ENCODE data around the gene KRT72.

The KRT72 gene

DNA sequence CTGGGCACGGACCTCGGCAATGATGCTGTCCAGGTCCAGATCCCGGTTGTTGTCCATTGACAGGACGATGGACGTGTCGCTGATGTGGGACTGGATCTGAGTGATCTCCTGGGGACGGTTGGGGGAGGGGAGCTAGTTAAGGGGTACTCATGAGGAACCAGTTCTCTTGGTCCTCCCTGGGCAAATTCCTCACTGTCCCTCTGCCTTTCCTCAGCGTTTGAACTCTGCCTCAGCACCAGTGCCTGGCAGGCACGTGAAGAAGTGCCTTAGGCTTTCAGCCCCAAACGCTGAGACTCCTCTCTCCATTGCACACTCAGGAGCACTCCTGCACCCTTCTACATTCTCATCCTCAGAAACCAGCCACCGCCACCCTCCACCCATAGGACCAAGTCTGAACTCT is 9.7 kb downstream of the KRT72 start:
- Histone ChIP-seq H3K9me3 (ENCODE audit: control insufficient read depth, insufficient read depth, low read length) (no peaks in the 10 kb centered on the region), H3K27me3 (ENCODE audit: control insufficient read depth, low read length) (no peaks in the 10 kb centered on the region; the same call in 1 of the 2 replicates)
- TF ChIP-seq, protein P1, sequence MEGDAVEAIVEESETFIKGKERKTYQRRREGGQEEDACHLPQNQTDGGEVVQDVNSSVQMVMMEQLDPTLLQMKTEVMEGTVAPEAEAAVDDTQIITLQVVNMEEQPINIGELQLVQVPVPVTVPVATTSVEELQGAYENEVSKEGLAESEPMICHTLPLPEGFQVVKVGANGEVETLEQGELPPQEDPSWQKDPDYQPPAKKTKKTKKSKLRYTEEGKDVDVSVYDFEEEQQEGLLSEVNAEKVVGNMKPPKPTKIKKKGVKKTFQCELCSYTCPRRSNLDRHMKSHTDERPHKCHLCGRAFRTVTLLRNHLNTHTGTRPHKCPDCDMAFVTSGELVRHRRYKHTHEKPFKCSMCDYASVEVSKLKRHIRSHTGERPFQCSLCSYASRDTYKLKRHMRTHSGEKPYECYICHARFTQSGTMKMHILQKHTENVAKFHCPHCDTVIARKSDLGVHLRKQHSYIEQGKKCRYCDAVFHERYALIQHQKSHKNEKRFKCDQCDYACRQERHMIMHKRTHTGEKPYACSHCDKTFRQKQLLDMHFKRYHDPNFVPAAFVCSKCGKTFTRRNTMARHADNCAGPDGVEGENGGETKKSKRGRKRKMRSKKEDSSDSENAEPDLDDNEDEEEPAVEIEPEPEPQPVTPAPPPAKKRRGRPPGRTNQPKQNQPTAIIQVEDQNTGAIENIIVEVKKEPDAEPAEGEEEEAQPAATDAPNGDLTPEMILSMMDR (IDR thresholded peaks at IDR 0.05; ENCODE audit: low read depth, low read length, poor library complexity, severe bottlenecking), result no peak
- no peak for TF ChIP-seq EZH2phosphoT487 (IDR thresholded peaks at IDR 0.05; ENCODE audit: borderline replicate concordance, low read length)

DNA sequence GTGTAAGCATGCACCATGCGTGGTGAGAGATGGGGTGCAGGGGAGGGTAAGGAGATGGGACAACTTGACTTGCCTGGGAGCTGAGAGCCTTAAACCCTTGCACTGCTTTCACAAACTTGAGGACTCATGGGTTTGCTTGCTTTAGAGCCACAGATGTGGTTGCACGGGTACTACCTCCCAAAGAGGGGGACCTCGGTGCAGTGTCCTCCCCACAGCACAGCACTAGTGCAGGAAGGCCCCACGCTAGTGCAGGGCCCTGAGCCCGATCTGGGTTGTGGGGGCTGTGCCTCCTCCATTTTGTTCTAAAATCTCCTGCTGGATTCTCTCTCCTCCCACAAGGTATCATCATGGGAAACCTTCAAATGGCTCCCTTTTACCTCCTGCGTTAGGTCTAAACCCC is 11.2 kb downstream of the KRT72 start:
- Histone ChIP-seq H3F3A (ENCODE audit: control insufficient read depth, insufficient read depth) (no peaks in the 10 kb centered on the region), H3K9me2 (replicated peaks; ENCODE audit: control insufficient read depth, low read length) (no peaks in the 10 kb centered on the region), H3K36me3 (ENCODE audit: control insufficient read depth, low read length) (no peaks in the 10 kb centered on the region), H4K20me1 (ENCODE audit: control insufficient read depth, insufficient read depth, low read depth, low read length) (no peaks in the 10 kb centered on the region), H3K27ac (ENCODE audit: low read depth, low read length) (no peak overlapping the region), H3K27me3 (ENCODE audit: control insufficient read depth, low read length) (no peaks in the 10 kb centered on the region; the same call in 1 of the 2 replicates), H3K4me1 (ENCODE audit: control insufficient read depth, low read length) (no peaks in the 10 kb centered on the region), H3K9me3 (ENCODE audit: control insufficient read depth, insufficient read depth, low read length) (no peaks in the 10 kb centered on the region), H3K79me2 (ENCODE audit: control insufficient read depth, low read length) (no peaks in the 10 kb centered on the region), H3K4me2 (ENCODE audit: low read length) (no peak overlapping the region), H3K4me3 (ENCODE audit: low read length) (no peak overlapping the region)
- TF ChIP-seq, protein P1 (IDR thresholded peaks at IDR 0.05; ENCODE audit: low read depth, low read length, poor library complexity, severe bottlenecking), result no peak
- no peak for TF ChIP-seq EZH2phosphoT487 (IDR thresholded peaks at IDR 0.05; ENCODE audit: borderline replicate concordance, low read length)

More for the DNA sequence above, 9.7 kb downstream of the KRT72 start:
- Histone ChIP-seq H3K4me2 (ENCODE audit: low read length) (no peak overlapping the region), H3K36me3 (ENCODE audit: control insufficient read depth, low read length) (no peaks in the 10 kb centered on the region), H3K27ac (ENCODE audit: low read depth, low read length) (no peak overlapping the region), H4K20me1 (ENCODE audit: control insufficient read depth, insufficient read depth, low read depth, low read length) (no peaks in the 10 kb centered on the region), H3K4me1 (ENCODE audit: control insufficient read depth, low read length) (no peaks in the 10 kb centered on the region), H3K4me3 (ENCODE audit: low read length) (no peak overlapping the region), H3K9me2 (replicated peaks; ENCODE audit: control insufficient read depth, low read length) (no peaks in the 10 kb centered on the region), H3F3A (ENCODE audit: control insufficient read depth, insufficient read depth) (no peaks in the 10 kb centered on the region), H3K79me2 (ENCODE audit: control insufficient read depth, low read length) (no peaks in the 10 kb centered on the region)

DNA sequence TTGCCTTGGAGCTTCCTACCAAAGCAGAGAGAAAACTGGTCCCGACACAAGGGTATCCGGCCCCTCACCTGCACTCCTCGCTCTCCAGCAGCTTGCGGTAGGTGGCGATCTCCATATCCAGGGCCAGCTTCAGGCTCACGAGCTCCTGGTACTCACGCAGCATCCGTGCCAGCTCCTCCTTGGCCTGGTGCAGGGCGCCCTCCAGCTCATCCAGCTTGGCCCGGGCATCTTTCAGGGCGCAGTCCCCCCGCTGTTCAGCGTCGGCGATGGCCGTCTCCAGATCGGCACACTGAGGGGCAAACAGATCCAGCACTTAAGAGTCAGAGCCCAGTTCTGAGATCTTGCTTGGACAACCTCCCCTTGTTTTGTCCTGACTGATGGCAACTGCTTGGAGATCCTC is 13.7 kb downstream of the KRT72 start:
- Histone ChIP-seq H3K9me2 (replicated peaks; ENCODE audit: control insufficient read depth, low read length) (no peaks in the 10 kb centered on the region), H3K9me3 (ENCODE audit: control insufficient read depth, insufficient read depth, low read length) (no peaks in the 10 kb centered on the region), H4K20me1 (ENCODE audit: control insufficient read depth, insufficient read depth, low read depth, low read length) (no peaks in the 10 kb centered on the region), H3K36me3 (ENCODE audit: control insufficient read depth, low read length) (no peaks in the 10 kb centered on the region), H3F3A (ENCODE audit: control insufficient read depth, insufficient read depth) (no peaks in the 10 kb centered on the region), H3K4me2 (ENCODE audit: low read length) (no peak overlapping the region), H3K79me2 (ENCODE audit: control insufficient read depth, low read length) (no peaks in the 10 kb centered on the region), H3K27ac (ENCODE audit: low read depth, low read length) (no peak overlapping the region), H3K27me3 (ENCODE audit: control insufficient read depth, low read length) (no peaks in the 10 kb centered on the region; the same call in 1 of the 2 replicates), H3K4me3 (ENCODE audit: low read length) (no peak overlapping the region), H3K4me1 (ENCODE audit: control insufficient read depth, low read length) (no peaks in the 10 kb centered on the region)
- TF ChIP-seq, protein P1 (IDR thresholded peaks at IDR 0.05; ENCODE audit: low read depth, low read length, poor library complexity, severe bottlenecking), result no peak
- no peak for TF ChIP-seq EZH2phosphoT487 (IDR thresholded peaks at IDR 0.05; ENCODE audit: borderline replicate concordance, low read length)

All from DOHH2 (cell line).